WTC11 (cell line): ENCODE data around the gene TMEM202. TPM values are rescaled to one million over a fixed set of nuclear protein-coding genes. Genes with fewer than 3 reads are reported as not detected.

Source experiments
- ATAC-seq: fragments of 200-7000 bp; cut with Tn5 transposase; 2 replicates; pipeline ENCODE4 v1.10.0; 2021; ENCODE audit warnings: mild to moderate bottlenecking, moderate library complexity
- CTCF ChIA-PET: fragments of 300-600 bp; sonication (Branson Sonifier 250); formaldehyde crosslinking; loops from one replicate; lab custom pipeline; 2021; ENCODE audit warnings: antibody characterized with exemption; lab: Charles Lee
- POLR2A ChIA-PET: fragments of 350-600 bp; sonication (Branson Sonifier 250); formaldehyde crosslinking; loops from one replicate; lab custom pipeline; 2021; ENCODE audit warnings: antibody characterized with exemption; lab: Charles Lee
- DNase-seq: peaks from one replicate; pipeline ENCODE4 v3.0.0; 2021; ENCODE audit warnings: low spot score
- H3K27ac Mint-ChIP-seq: 2 replicates; pipeline ENCODE4 v1.8.0; 2021; ENCODE audit warnings: mixed read lengths
- H3K27me3 Mint-ChIP-seq: 2 replicates; pipeline ENCODE4 v1.8.0; 2021; ENCODE audit warnings: low read depth, mild to moderate bottlenecking, moderate library complexity, mixed read lengths
- H3K36me3 Mint-ChIP-seq: 2 replicates; pipeline ENCODE4 v1.8.0; 2021; ENCODE audit warnings: mixed read lengths
- H3K4me1 Mint-ChIP-seq: 2 replicates; pipeline ENCODE4 v1.8.0; 2022; ENCODE audit warnings: mixed read lengths
- H3K4me3 Mint-ChIP-seq: 2 replicates; pipeline ENCODE4 v1.8.0; 2021; ENCODE audit warnings: mild to moderate bottlenecking, moderate library complexity, mixed read lengths
- H3K9me3 Mint-ChIP-seq: 2 replicates; pipeline ENCODE4 v1.8.0; 2021; ENCODE audit warnings: mixed read lengths
- CREB1 ChIP-seq: sonication (generic); formaldehyde crosslinking; IDR thresholded peaks from 2 replicates; pipeline ENCODE4 v1.8.0; 2023; ENCODE audit warnings: mild to moderate bottlenecking, missing genetic modification reagents
- ELF4 ChIP-seq: sonication (generic); formaldehyde crosslinking; IDR thresholded peaks from 2 replicates; pipeline ENCODE4 v1.8.1; 2022; ENCODE audit warnings: low read depth, mild to moderate bottlenecking, moderate library complexity, missing genetic modification reagents
- EMX1 ChIP-seq: fragments of 250-450 bp; sonication (Bioruptor Pico); IDR thresholded peaks from 2 replicates; pipeline ENCODE4 v1.8.0; 2021; ENCODE audit warnings: mild to moderate bottlenecking
- GTF2I ChIP-seq: fragments of 250-450 bp; sonication (Bioruptor Pico); conservative IDR thresholded peaks from 2 replicates; pipeline ENCODE4 v1.4.0; 2021; ENCODE audit warnings: mild to moderate bottlenecking
- HMGA2 ChIP-seq: fragments of 250-450 bp; sonication (Bioruptor Pico); IDR thresholded peaks from 2 replicates; pipeline ENCODE4 v1.4.0; 2021; ENCODE audit warnings: mild to moderate bottlenecking, moderate library complexity
- IRF2 ChIP-seq: sonication (generic); formaldehyde crosslinking; IDR thresholded peaks from 2 replicates; pipeline ENCODE4 v1.8.0; 2022; ENCODE audit warnings: low read depth, missing genetic modification reagents, borderline replicate concordance
- JAZF1 ChIP-seq: fragments of 250-450 bp; sonication (Bioruptor Pico); IDR thresholded peaks from 2 replicates; pipeline ENCODE4 v1.9.0; 2021; ENCODE audit warnings: moderate library complexity, mild to moderate bottlenecking, inconsistent platforms
- SOX15 ChIP-seq: fragments of 250-450 bp; sonication (Bioruptor Pico); IDR thresholded peaks from 2 replicates; pipeline ENCODE4 v1.9.0; 2021; ENCODE audit warnings: mild to moderate bottlenecking
- SP1 ChIP-seq: sonication (generic); formaldehyde crosslinking; conservative IDR thresholded peaks from 2 replicates; pipeline ENCODE4 v1.8.1; 2022; ENCODE audit warnings: missing genetic modification reagents
- TCF7 ChIP-seq: sonication (generic); formaldehyde crosslinking; IDR thresholded peaks from 2 replicates; pipeline ENCODE4 v1.8.0; 2022; ENCODE audit warnings: mild to moderate bottlenecking, low read depth, missing genetic modification reagents, moderate library complexity
- TEAD4 ChIP-seq: sonication (generic); formaldehyde crosslinking; IDR thresholded peaks from 2 replicates; pipeline ENCODE4 v1.8.0; 2022; ENCODE audit warnings: mild to moderate bottlenecking, missing genetic modification reagents
- TP53 ChIP-seq: sonication (generic); formaldehyde crosslinking; IDR thresholded peaks from 2 replicates; pipeline ENCODE4 v1.8.1; 2023; ENCODE audit warnings: mild to moderate bottlenecking, missing genetic modification reagents
- ZNF232 ChIP-seq: sonication (generic); formaldehyde crosslinking; IDR thresholded peaks from 2 replicates; pipeline ENCODE4 v1.8.0; 2022; ENCODE audit warnings: mild to moderate bottlenecking, missing genetic modification reagents
- ZNF396 ChIP-seq: fragments of 250-450 bp; sonication (Bioruptor Pico); IDR thresholded peaks from 2 replicates; pipeline ENCODE4 v1.8.0; 2021; ENCODE audit warnings: mild to moderate bottlenecking, moderate library complexity, borderline replicate concordance
- ZNF423 ChIP-seq: fragments of 250-450 bp; sonication (Bioruptor Pico); IDR thresholded peaks from 2 replicates; pipeline ENCODE4 v2.1.2; 2022; ENCODE audit warnings: mild to moderate bottlenecking, moderate library complexity
- total RNA-seq: library from RNA; stranded (reverse); gene quantifications from 3 replicates; pipeline ENCODE4 v1.2.3, GENCODE V29; 2021
- TF ChIP-seq, protein P1 (sequence below): fragments of 250-450 bp; sonication (Bioruptor Pico); IDR thresholded peaks from 2 replicates; pipeline ENCODE4 v1.9.0; 2021; ENCODE audit warnings: moderate library complexity, mild to moderate bottlenecking, inconsistent platforms, borderline replicate concordance
- TF ChIP-seq, protein P2 (sequence below): sonication (generic); formaldehyde crosslinking; IDR thresholded peaks from 2 replicates; pipeline ENCODE4 v1.8.0; 2022; ENCODE audit warnings: missing genetic modification reagents
- TF ChIP-seq, protein P3 (sequence below): sonication (generic); formaldehyde crosslinking; IDR thresholded peaks from 2 replicates; pipeline ENCODE4 v1.8.0; 2022; ENCODE audit warnings: mild to moderate bottlenecking, missing genetic modification reagents
- TF ChIP-seq, protein P4 (sequence below): sonication (generic); formaldehyde crosslinking; IDR thresholded peaks from 2 replicates; pipeline ENCODE4 v1.8.1; 2023; ENCODE audit warnings: mild to moderate bottlenecking, missing genetic modification reagents, moderate library complexity
- TF ChIP-seq, protein P5 (sequence below): sonication (generic); formaldehyde crosslinking; IDR thresholded peaks from 2 replicates; pipeline ENCODE4 v1.8.1; 2022; ENCODE audit warnings: missing genetic modification reagents, borderline replicate concordance
- TF ChIP-seq, protein P6 (sequence below): sonication (generic); formaldehyde crosslinking; IDR thresholded peaks from 2 replicates; pipeline ENCODE4 v1.8.0; 2023; ENCODE audit warnings: mild to moderate bottlenecking, missing genetic modification reagents
- TF ChIP-seq, protein P7 (sequence below): fragments of 250-450 bp; sonication (Bioruptor Pico); IDR thresholded peaks from 2 replicates; pipeline ENCODE4 v1.9.0; 2021; ENCODE audit warnings: mild to moderate bottlenecking

Gene TMEM202
- total RNA-seq, 1 experiment from 2014 or later = not detected

DNA sequence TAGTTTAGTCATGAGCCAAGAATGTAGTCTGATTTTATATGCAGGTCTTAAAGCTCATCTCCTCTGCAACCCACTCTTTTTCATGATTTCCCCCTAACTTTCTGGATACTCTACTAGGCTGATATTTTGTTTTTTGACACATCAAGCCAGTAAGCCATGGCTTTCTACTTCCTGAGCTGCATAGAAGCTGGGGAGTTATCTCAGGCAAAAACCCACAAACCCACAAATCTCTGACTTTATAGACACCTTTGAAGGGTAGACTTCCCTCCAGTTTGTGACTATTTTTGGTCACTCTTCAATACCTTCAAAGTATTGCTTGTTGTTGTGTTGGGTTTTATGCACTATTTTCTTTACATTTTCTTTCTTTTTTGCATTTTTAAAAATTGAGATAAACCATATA lies 28.6 kb downstream of the TMEM202 start:
- TF ChIP-seq TEAD4 (CRISPR knock-in tag) = no peak
- TF ChIP-seq, protein P1, sequence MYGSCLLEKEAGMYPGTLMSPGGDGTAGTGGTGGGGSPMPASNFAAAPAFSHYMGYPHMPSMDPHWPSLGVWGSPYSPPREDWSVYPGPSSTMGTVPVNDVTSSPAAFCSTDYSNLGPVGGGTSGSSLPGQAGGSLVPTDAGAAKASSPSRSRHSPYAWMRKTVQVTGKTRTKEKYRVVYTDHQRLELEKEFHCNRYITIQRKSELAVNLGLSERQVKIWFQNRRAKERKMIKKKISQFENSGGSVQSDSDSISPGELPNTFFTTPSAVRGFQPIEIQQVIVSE (CRISPR knock-in tag) = no peak
- TF ChIP-seq HMGA2 (CRISPR knock-in tag) = no peak
- TF ChIP-seq, protein P2, sequence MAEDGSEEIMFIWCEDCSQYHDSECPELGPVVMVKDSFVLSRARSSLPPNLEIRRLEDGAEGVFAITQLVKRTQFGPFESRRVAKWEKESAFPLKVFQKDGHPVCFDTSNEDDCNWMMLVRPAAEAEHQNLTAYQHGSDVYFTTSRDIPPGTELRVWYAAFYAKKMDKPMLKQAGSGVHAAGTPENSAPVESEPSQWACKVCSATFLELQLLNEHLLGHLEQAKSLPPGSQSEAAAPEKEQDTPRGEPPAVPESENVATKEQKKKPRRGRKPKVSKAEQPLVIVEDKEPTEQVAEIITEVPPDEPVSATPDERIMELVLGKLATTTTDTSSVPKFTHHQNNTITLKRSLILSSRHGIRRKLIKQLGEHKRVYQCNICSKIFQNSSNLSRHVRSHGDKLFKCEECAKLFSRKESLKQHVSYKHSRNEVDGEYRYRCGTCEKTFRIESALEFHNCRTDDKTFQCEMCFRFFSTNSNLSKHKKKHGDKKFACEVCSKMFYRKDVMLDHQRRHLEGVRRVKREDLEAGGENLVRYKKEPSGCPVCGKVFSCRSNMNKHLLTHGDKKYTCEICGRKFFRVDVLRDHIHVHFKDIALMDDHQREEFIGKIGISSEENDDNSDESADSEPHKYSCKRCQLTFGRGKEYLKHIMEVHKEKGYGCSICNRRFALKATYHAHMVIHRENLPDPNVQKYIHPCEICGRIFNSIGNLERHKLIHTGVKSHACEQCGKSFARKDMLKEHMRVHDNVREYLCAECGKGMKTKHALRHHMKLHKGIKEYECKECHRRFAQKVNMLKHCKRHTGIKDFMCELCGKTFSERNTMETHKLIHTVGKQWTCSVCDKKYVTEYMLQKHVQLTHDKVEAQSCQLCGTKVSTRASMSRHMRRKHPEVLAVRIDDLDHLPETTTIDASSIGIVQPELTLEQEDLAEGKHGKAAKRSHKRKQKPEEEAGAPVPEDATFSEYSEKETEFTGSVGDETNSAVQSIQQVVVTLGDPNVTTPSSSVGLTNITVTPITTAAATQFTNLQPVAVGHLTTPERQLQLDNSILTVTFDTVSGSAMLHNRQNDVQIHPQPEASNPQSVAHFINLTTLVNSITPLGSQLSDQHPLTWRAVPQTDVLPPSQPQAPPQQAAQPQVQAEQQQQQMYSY (CRISPR knock-in tag) = no peak
- TF ChIP-seq GTF2I (CRISPR knock-in tag) = no peak
- TF ChIP-seq ELF4 (CRISPR knock-in tag) = no peak
- TF ChIP-seq EMX1 = no peak
- no peak overlapping the region for H3K4me3 Mint-ChIP-seq
- H3K4me1 Mint-ChIP-seq = no peaks in the 10 kb centered on the region
- peaks cover 6% of the 10 kb centered on the region for H3K36me3 Mint-ChIP-seq
- no peak overlapping the region for H3K27ac Mint-ChIP-seq
- CTCF ChIA-PET = no interaction called here
- peaks cover 37% of the 10 kb centered on the region for H3K9me3 Mint-ChIP-seq
- DNase-seq (no peak), ATAC-seq (no peak)
- peaks cover 35% of the 10 kb centered on the region for H3K27me3 Mint-ChIP-seq
- POLR2A ChIA-PET = no interaction called here

DNA sequence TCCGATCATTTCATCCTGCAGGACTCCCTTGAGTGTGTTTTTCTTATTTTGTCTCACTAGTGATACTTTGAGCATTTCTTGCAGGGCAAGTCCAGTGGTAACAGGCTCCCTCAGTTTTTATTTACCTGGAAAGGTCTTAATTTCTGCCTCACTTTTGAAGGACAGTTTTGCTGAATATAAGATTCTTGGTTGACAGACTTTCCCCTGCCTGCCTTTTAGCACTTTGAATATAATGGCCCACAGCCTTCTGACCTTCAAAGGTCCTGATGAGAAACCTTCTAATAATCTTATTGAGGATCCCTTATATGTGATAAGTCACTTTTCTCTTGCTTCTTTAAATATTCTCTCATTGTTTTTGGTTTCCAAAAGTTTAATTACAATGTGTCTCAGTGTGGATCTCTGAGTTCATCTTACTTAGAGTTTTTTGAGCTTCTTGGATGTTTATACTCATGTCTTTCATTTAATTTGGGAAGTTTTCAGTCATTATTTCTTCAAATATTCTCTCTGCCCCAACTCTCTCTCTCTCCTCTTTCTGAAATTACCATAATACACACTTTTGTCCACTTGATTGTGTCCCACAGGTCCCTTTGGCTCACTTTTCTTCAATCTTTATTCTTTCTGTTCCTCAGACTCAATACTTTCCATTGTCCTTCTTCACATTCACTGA lies 39.7 kb downstream of the TMEM202 start:
- no peak overlapping the region for H3K27ac Mint-ChIP-seq
- peaks cover 26% of the 10 kb centered on the region for H3K27me3 Mint-ChIP-seq
- no peak for ATAC-seq
- TF ChIP-seq SOX15 (CRISPR knock-in tag) (no peak), TP53 (CRISPR knock-in tag) (no peak), SP1 (no peak), IRF2 (CRISPR knock-in tag) (no peak), TCF7 (CRISPR knock-in tag) (no peak), ZNF396 (CRISPR knock-in tag) (no peak), CREB1 (CRISPR knock-in tag) (no peak), JAZF1 (no peak), ELF4 (CRISPR knock-in tag) (no peak), ZNF423 (no peak), ZNF232 (CRISPR knock-in tag) (no peak), HMGA2 (CRISPR knock-in tag) (no peak)
- TF ChIP-seq, protein P3, sequence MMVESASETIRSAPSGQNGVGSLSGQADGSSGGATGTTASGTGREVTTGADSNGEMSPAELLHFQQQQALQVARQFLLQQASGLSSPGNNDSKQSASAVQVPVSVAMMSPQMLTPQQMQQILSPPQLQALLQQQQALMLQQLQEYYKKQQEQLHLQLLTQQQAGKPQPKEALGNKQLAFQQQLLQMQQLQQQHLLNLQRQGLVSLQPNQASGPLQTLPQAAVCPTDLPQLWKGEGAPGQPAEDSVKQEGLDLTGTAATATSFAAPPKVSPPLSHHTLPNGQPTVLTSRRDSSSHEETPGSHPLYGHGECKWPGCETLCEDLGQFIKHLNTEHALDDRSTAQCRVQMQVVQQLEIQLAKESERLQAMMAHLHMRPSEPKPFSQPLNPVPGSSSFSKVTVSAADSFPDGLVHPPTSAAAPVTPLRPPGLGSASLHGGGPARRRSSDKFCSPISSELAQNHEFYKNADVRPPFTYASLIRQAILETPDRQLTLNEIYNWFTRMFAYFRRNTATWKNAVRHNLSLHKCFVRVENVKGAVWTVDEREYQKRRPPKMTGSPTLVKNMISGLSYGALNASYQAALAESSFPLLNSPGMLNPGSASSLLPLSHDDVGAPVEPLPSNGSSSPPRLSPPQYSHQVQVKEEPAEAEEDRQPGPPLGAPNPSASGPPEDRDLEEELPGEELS (CRISPR knock-in tag) = no peak
- TF ChIP-seq, protein P4, sequence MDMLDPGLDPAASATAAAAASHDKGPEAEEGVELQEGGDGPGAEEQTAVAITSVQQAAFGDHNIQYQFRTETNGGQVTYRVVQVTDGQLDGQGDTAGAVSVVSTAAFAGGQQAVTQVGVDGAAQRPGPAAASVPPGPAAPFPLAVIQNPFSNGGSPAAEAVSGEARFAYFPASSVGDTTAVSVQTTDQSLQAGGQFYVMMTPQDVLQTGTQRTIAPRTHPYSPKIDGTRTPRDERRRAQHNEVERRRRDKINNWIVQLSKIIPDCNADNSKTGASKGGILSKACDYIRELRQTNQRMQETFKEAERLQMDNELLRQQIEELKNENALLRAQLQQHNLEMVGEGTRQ (CRISPR knock-in tag) = no peak
- TF ChIP-seq, protein P5, sequence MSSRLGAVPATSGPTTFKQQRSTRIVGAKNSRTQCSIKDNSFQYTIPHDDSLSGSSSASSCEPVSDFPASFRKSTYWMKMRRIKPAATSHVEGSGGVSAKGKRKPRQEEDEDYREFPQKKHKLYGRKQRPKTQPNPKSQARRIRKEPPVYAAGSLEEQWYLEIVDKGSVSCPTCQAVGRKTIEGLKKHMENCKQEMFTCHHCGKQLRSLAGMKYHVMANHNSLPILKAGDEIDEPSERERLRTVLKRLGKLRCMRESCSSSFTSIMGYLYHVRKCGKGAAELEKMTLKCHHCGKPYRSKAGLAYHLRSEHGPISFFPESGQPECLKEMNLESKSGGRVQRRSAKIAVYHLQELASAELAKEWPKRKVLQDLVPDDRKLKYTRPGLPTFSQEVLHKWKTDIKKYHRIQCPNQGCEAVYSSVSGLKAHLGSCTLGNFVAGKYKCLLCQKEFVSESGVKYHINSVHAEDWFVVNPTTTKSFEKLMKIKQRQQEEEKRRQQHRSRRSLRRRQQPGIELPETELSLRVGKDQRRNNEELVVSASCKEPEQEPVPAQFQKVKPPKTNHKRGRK (CRISPR knock-in tag) = no peak
- TF ChIP-seq, protein P6, sequence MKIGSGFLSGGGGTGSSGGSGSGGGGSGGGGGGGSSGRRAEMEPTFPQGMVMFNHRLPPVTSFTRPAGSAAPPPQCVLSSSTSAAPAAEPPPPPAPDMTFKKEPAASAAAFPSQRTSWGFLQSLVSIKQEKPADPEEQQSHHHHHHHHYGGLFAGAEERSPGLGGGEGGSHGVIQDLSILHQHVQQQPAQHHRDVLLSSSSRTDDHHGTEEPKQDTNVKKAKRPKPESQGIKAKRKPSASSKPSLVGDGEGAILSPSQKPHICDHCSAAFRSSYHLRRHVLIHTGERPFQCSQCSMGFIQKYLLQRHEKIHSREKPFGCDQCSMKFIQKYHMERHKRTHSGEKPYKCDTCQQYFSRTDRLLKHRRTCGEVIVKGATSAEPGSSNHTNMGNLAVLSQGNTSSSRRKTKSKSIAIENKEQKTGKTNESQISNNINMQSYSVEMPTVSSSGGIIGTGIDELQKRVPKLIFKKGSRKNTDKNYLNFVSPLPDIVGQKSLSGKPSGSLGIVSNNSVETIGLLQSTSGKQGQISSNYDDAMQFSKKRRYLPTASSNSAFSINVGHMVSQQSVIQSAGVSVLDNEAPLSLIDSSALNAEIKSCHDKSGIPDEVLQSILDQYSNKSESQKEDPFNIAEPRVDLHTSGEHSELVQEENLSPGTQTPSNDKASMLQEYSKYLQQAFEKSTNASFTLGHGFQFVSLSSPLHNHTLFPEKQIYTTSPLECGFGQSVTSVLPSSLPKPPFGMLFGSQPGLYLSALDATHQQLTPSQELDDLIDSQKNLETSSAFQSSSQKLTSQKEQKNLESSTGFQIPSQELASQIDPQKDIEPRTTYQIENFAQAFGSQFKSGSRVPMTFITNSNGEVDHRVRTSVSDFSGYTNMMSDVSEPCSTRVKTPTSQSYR = no peak
- TF ChIP-seq, protein P7, sequence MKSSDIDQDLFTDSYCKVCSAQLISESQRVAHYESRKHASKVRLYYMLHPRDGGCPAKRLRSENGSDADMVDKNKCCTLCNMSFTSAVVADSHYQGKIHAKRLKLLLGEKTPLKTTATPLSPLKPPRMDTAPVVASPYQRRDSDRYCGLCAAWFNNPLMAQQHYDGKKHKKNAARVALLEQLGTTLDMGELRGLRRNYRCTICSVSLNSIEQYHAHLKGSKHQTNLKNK (CRISPR knock-in tag) = no peak

More for the DNA sequence above, 39.7 kb downstream of the TMEM202 start:
- DNase-seq = no peak
- ChIA-PET CTCF (interaction anchor here (0.7 kb wide), 1 partner anchor 15 kb away, joined by 4 read pairs; no protein-coding TSS in a partner anchor), POLR2A (no interaction called here)
- H3K4me3 Mint-ChIP-seq = no peak overlapping the region
- peaks cover 7% of the 10 kb centered on the region for H3K36me3 Mint-ChIP-seq
- peaks cover 25% of the 10 kb centered on the region for H3K9me3 Mint-ChIP-seq
- H3K4me1 Mint-ChIP-seq = no peaks in the 10 kb centered on the region
